CD4-positive, alpha-beta T cell (primary cell): ENCODE measurements around the gene CHAF1A. TPM values are rescaled to one million over a fixed set of nuclear protein-coding genes. Genes with fewer than 3 reads are reported as not detected.
A peak's percentile ranks its signal among the peaks of the same experiment; 100 is the strongest.

Source experiments
- ATAC-seq: fragments of 200-7000 bp; cut with Tn5 transposase; one replicate; pipeline ENCODE4 v1.10.0; 2022; ENCODE audit warnings: mild to moderate bottlenecking; ENCODE audit not compliant: poor library complexity
- CTCF ChIA-PET: fragments of 350-600 bp; sonication (Branson Sonifier 250); formaldehyde crosslinking; loops from one replicate; lab custom pipeline; 2021; ENCODE audit warnings: antibody characterized with exemption, inconsistent platforms; lab: Charles Lee
- POLR2A ChIA-PET: fragments of 350-600 bp; sonication (Branson Sonifier 250); formaldehyde crosslinking; loops from one replicate; lab custom pipeline; 2021; ENCODE audit warnings: antibody characterized with exemption, inconsistent platforms; lab: Charles Lee
- DNase-seq, 14 experiments: peaks; one replicate each; pipeline ENCODE4 v3.0.0-alpha.2; 2013 to 2020; ENCODE audit warnings: mixed read lengths in 2 of 14
- H3K27ac ChIP-seq, 2 donors: one replicate each; pipeline versions ENCODE4 v1.5.1 to v1.7.0; 2013; ENCODE audit warnings: low read length in 2 of 2, low read depth in 1 of 2, mild to moderate bottlenecking in 1 of 2
- H3K27me3 ChIP-seq, 2 experiments: 1 replicate in 1 of 2; 2 replicates in 1 of 2; pipeline versions ENCODE4 v1.6.1 to v1.7.0; 2013; ENCODE audit warnings: low read length in 2 of 2, control low read depth in 1 of 2, mild to moderate bottlenecking in 1 of 2, moderate library complexity in 1 of 2; ENCODE audit not compliant: insufficient read depth in 2 of 2, control insufficient read depth in 1 of 2
- H3K36me3 ChIP-seq: one replicate; pipeline ENCODE4 v1.6.1; 2013; ENCODE audit warnings: low read length, control low read depth; ENCODE audit not compliant: insufficient read depth
- H3K4me1 ChIP-seq: one replicate; pipeline ENCODE4 v1.6.1; 2013; ENCODE audit warnings: low read length, control low read depth; ENCODE audit not compliant: insufficient read depth
- H3K4me3 ChIP-seq: one replicate; pipeline ENCODE4 v1.5.1; 2013; ENCODE audit warnings: mild to moderate bottlenecking, low read length, moderate library complexity
- H3K9me3 ChIP-seq, 2 experiments: 1 replicate in 1 of 2; 2 replicates in 1 of 2; pipeline versions ENCODE4 v1.6.1 to v1.7.0; 2013; ENCODE audit warnings: low read length in 2 of 2, mild to moderate bottlenecking in 2 of 2, control low read depth in 1 of 2, moderate library complexity in 1 of 2; ENCODE audit not compliant: control insufficient read depth in 1 of 2, insufficient read depth in 1 of 2
- H3K27ac Mint-ChIP-seq: one replicate; pipeline ENCODE4 v1.8.0; 2020; ENCODE audit warnings: mixed read lengths
- H3K27me3 Mint-ChIP-seq: one replicate; pipeline ENCODE4 v1.8.0; 2021; ENCODE audit warnings: mixed read lengths
- H3K36me3 Mint-ChIP-seq: one replicate; pipeline ENCODE4 v1.8.0; 2021; ENCODE audit warnings: low read depth, mixed read lengths
- H3K4me1 Mint-ChIP-seq: one replicate; pipeline ENCODE4 v1.8.0; 2021; ENCODE audit warnings: low read depth, mixed read lengths
- H3K4me3 Mint-ChIP-seq: one replicate; pipeline ENCODE4 v1.8.0; 2020; ENCODE audit warnings: mild to moderate bottlenecking, mixed read lengths
- H3K9me3 Mint-ChIP-seq: one replicate; pipeline ENCODE4 v1.8.0; 2020; ENCODE audit warnings: mixed read lengths
- CTCF ChIP-seq: fragments of 200-600 bp; IDR thresholded peaks from one replicate; pipeline ENCODE4 v1.8.0; 2022; ENCODE audit warnings: antibody characterized with exemption, mild to moderate bottlenecking
- intact Hi-C, 2 experiments: fragments of 100-400 bp; cut with DNase I in 1 of 2; cut with micrococcal nuclease in 1 of 2; formaldehyde crosslinking; loops; one replicate each; pipeline versions ENCODE4 v1.15.1 to v1.9.0; 2023 to 2025; cut with DNase I, micrococcal nuclease
- total RNA-seq, 174 experiments: library from RNA in 2 of 174; stranded (reverse) in 2 of 174; gene quantifications; one replicate each; pipeline ENCODE4 v1.2.3 and lab custom pipeline; 2021 to 2026

CHAF1A gene
- total RNA-seq, 2 experiments from 2014 or later: 27.5 to 27.8 TPM

GRCh38 chr19:4400135-4400936 is 2.1 kb upstream of the CHAF1A start, which contains the start of gene SH3GL1:
TSS of gene SH3GL1 (minus strand) at chr19:4400547. CDS start at chr19:4400368, 179 bp downstream.
- Mint-ChIP-seq H3K4me1 (peaks cover 69% of the 10 kb centered on the region), H3K4me3 (peak within 1 kb of the TSS; percentile 96), H3K9me3 (no peaks in the 10 kb centered on the region), H3K27ac (peak within 1 kb of the TSS; percentile 95), H3K36me3 (peaks cover 34% of the 10 kb centered on the region), H3K27me3 (no peaks in the 10 kb centered on the region)
- intact Hi-C loops: loop anchor here (1.0 to 10.0 kb wide), 9 partner anchors 31 to 1224 kb away; partner anchors contain the start of genes EEF2 (in 1 of the 2), FEM1A (in 1 of the 2), PIAS4 (in 1 of the 2) and SAFB (in 1 of the 2)
- peak; percentile 61 for ATAC-seq
- Histone ChIP-seq H3K27ac (peak within 1 kb of the TSS; percentile 91 to 93), H3K36me3 (peaks cover 23% of the 10 kb centered on the region), H3K4me1 (peaks cover 57% of the 10 kb centered on the region), H3K4me3 (peak within 1 kb of the TSS; percentile 98), H3K27me3 (no peaks in the 10 kb centered on the region), H3K9me3 (no peaks in the 10 kb centered on the region)
- ChIA-PET POLR2A (interaction anchor here (0.6 to 3.3 kb wide), 14 partner anchors 9 to 843 kb away, joined by 3 to 33 read pairs (median 4); partner anchors contain the start of genes HDGFL2, MFSD12, MPND and STAP2), CTCF (interaction anchor here (0.5 to 3.2 kb wide), 23 partner anchors 8 to 394 kb away, joined by 3 to 63 read pairs (median 5); partner anchors contain the start of genes FSD1, HDGFL2, MPND and YJU2)
- peak; percentile 82 to 98 (median 92) for DNase-seq
- peak; percentile 88 for TF ChIP-seq CTCF

GRCh38 chr19:4401769-4402170 is 670 bp upstream of the CHAF1A start:
- DNase-seq (no peak), ATAC-seq (no peak)
- ChIA-PET POLR2A (interaction anchor here (1.0 to 3.3 kb wide), 10 partner anchors 21 to 1318 kb away, joined by 4 to 33 read pairs (median 5); partner anchors contain the start of genes CATSPERD, DPP9, HDGFL2 and KDM4B), CTCF (interaction anchor here (1.3 to 3.2 kb wide), 3 partner anchors 33 to 155 kb away, joined by 3 to 63 read pairs (median 4); partner anchors contain the start of gene YJU2)
- Mint-ChIP-seq H3K4me3 (peak overlapping the region; percentile 91), H3K27me3 (no peaks in the 10 kb centered on the region), H3K36me3 (peaks cover 21% of the 10 kb centered on the region), H3K9me3 (no peaks in the 10 kb centered on the region), H3K4me1 (peaks cover 61% of the 10 kb centered on the region), H3K27ac (peak overlapping the region; percentile 95)
- H3K27ac ChIP-seq: peak overlapping the region; percentile 82 to 93
- intact Hi-C loops: loop anchor here (1.0 to 10.0 kb wide), 14 partner anchors 56 to 1223 kb away; partner anchors contain the start of genes UBXN6 (in 2 of the 2), YJU2 (in 2 of the 2), EEF2 (in 1 of the 2) and FEM1A (in 1 of the 2)
- no peaks in the 10 kb centered on the region for H3K27me3 ChIP-seq
- H3K4me1 ChIP-seq: peaks cover 55% of the 10 kb centered on the region
- peaks cover 14% of the 10 kb centered on the region for H3K36me3 ChIP-seq
- no peaks in the 10 kb centered on the region for H3K9me3 ChIP-seq
- no peak for TF ChIP-seq CTCF
- peak overlapping the region; percentile 44 for H3K4me3 ChIP-seq
